Measurements from ENCODE around the gene WDR33. TPM values are rescaled to one million over a fixed set of nuclear protein-coding genes. Genes with fewer than 3 reads are reported as not detected.

WDR33 gene
- total and polyA plus RNA-seq, 2 of the 13 experiments (the other 11 are each of a cell fraction or from before 2014, with no cell fraction given), result 54.9 to 78.2 TPM

- TF ChIP-seq ZUFSP (CRISPR knock-in tag; IDR thresholded peaks at IDR 0.05; ENCODE audit: borderline replicate concordance) (no peak), CHD2 (IDR thresholded peaks at IDR 0.05; ENCODE audit: low read depth, low read length) (peak; percentile 37), ESRRA (CRISPR knock-in tag; IDR thresholded peaks at IDR 0.05; ENCODE audit: low read depth) (peak; percentile 81), TGIF2 (CRISPR knock-in tag; IDR thresholded peaks at IDR 0.05) (peak; percentile 92; the same call in 1 of the 2 replicates), ZSCAN21 (CRISPR knock-in tag; IDR thresholded peaks at IDR 0.05; ENCODE audit: borderline replicate concordance) (peak; percentile 81; the same call in 1 of the 2 replicates), ZNF33B (CRISPR knock-in tag; IDR thresholded peaks at IDR 0.05) (peak; percentile 91), ZBTB26 (CRISPR knock-in tag; IDR thresholded peaks at IDR 0.05; ENCODE audit: borderline replicate concordance) (peak; percentile 84; the same call in 1 of the 2 replicates), YY1 (IDR thresholded peaks at IDR 0.05; ENCODE audit: insufficient read depth, insufficient replicate concordance, low read depth, low read length) (peak; percentile 97), AHR (CRISPR knock-in tag; IDR thresholded peaks at IDR 0.05) (peak; percentile 64), REST (IDR thresholded peaks at IDR 0.05; ENCODE audit: borderline replicate concordance in 1 of 2, low read depth in 1 of 2, low read length in 2 of 2) (peak in 1 of 2 experiments; percentile 71; a peak in 1 of 4 replicates), ATF6 (CRISPR knock-in tag; conservative IDR thresholded peaks at IDR 0.05) (peak; percentile 92; the same call in 1 of the 2 replicates), ATF4 (CRISPR knock-in tag; IDR thresholded peaks at IDR 0.05) (peak in 1 of 2 experiments; percentile 77; a peak in 2 of 4 replicates), ZNF362 (CRISPR knock-in tag; IDR thresholded peaks at IDR 0.05; ENCODE audit: borderline replicate concordance) (peak; percentile 91)
Observed at GRCh38 chr2:127810619-127811396, at the start of gene WDR33 (continued).
